Esophagus muscularis mucosa (tissue), 3 donors: ENCODE data around the gene RTTN.

Experiments used
- POLR2A ChIP-seq: fragments of 450-650 bp; IDR thresholded peaks from one replicate; pipeline ENCODE4 v1.6.1; 2017; ENCODE audit warnings: antibody characterized with exemption, moderate library complexity, mild to moderate bottlenecking, low read depth
- TF ChIP-seq, protein P1 (sequence below), 3 experiments: fragments of 200-600 bp in 2 of 3; fragments of 450-650 bp in 1 of 3; sonication (generic) in 2 of 3; IDR thresholded peaks; one replicate each; pipeline ENCODE4 v1.5.1; 2017 to 2019; ENCODE audit warnings: antibody characterized with exemption in 3 of 3, mild to moderate bottlenecking in 2 of 3, moderate library complexity in 1 of 3

DNA sequence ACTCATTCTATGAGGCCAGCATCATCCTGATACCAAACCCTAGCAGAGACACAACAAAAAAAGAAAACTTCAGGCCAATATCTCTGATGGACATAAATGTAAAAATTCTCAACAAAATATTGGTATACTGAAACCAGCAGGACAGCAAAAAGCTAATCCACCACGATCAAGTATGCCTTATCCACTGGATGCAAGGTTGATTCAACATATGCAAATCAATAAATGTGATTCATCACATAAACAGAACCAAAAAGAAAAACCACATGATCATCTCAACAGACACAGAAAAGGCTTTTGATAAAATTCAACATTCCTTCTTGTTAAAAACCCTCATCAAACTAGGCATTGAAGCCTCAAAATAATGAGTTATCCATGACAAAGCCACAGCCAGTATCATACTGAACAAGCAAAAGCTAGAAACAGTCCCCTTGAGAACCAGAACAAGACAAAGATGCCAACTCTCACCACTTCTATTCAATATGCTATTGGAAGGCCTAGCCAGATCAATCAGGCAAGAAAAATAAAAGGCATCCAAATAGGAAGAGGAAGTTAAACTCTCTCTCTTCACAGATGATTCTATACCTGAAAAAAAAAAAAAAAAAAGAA lies 45.3 kb downstream of the RTTN start:
- no peak for TF ChIP-seq POLR2A
- TF ChIP-seq, protein P1, sequence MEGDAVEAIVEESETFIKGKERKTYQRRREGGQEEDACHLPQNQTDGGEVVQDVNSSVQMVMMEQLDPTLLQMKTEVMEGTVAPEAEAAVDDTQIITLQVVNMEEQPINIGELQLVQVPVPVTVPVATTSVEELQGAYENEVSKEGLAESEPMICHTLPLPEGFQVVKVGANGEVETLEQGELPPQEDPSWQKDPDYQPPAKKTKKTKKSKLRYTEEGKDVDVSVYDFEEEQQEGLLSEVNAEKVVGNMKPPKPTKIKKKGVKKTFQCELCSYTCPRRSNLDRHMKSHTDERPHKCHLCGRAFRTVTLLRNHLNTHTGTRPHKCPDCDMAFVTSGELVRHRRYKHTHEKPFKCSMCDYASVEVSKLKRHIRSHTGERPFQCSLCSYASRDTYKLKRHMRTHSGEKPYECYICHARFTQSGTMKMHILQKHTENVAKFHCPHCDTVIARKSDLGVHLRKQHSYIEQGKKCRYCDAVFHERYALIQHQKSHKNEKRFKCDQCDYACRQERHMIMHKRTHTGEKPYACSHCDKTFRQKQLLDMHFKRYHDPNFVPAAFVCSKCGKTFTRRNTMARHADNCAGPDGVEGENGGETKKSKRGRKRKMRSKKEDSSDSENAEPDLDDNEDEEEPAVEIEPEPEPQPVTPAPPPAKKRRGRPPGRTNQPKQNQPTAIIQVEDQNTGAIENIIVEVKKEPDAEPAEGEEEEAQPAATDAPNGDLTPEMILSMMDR (IDR thresholded peaks at IDR 0.05): no peak
